AG04450 (cell line): ENCODE data around the gene DNAH8. TPM values are rescaled to one million over a fixed set of nuclear protein-coding genes. Genes with fewer than 3 reads are reported as not detected.

Source experiments
- CTCF ChIA-PET: fragments of 300-600, 350-600 bp; formaldehyde crosslinking; extraction: SDS; loops from one replicate; lab custom pipeline; 2022; ENCODE audit warnings: antibody characterized with exemption, inconsistent platforms; lab: Charles Lee
- POLR2A ChIA-PET: fragments of 350-600 bp; formaldehyde crosslinking; extraction: SDS; loops from one replicate; lab custom pipeline; 2021; ENCODE audit warnings: antibody characterized with exemption, inconsistent platforms; lab: Yijun Ruan, JAX
- DNase-seq: peaks from one replicate; pipeline ENCODE4 v3.0.0-alpha.2; 2011; ENCODE audit warnings: low read depth, low spot score
- H3K27ac ChIP-seq: one replicate; pipeline ENCODE4 v1.5.1; 2012; ENCODE audit warnings: low read depth, low read length, control low read depth
- H3K27me3 ChIP-seq: one replicate; pipeline ENCODE4 v1.6.0; 2012; ENCODE audit warnings: low read length; ENCODE audit not compliant: control insufficient read depth, insufficient read depth
- H3K4me3 ChIP-seq: 2 replicates; pipeline ENCODE4 v1.5.1; 2011; ENCODE audit warnings: mild to moderate bottlenecking, low read depth, low read length, control low read depth
- H3K9me3 ChIP-seq: 2 replicates; pipeline ENCODE4 v1.5.1; 2012; ENCODE audit warnings: low read length; ENCODE audit not compliant: control insufficient read depth, insufficient read depth
- polyA plus RNA-seq: library from polyadenylated mRNA; depleted of rRNA; stranded (reverse); fragments of >200 nt; gene quantifications from 2 replicates; pipeline ENCODE4 v1.2.3, GENCODE V29; 2011
- TF ChIP-seq, protein P1 (sequence below): IDR thresholded peaks from 2 replicates; pipeline ENCODE4 v1.5.1; 2011; ENCODE audit warnings: low read depth, low read length, control low read depth, inconsistent platforms

The DNAH8 gene
- polyA plus RNA-seq, 1 experiment, result not detected

- Histone ChIP-seq H3K27ac (no peak overlapping the region), H3K27me3 (peaks cover 11% of the 10 kb centered on the region), H3K9me3 (no peaks in the 10 kb centered on the region), H3K4me3 (no peak overlapping the region)
- POLR2A ChIA-PET, result no interaction called here
- DNase-seq, result no peak
- CTCF ChIA-PET, result no interaction called here
- TF ChIP-seq, protein P1, sequence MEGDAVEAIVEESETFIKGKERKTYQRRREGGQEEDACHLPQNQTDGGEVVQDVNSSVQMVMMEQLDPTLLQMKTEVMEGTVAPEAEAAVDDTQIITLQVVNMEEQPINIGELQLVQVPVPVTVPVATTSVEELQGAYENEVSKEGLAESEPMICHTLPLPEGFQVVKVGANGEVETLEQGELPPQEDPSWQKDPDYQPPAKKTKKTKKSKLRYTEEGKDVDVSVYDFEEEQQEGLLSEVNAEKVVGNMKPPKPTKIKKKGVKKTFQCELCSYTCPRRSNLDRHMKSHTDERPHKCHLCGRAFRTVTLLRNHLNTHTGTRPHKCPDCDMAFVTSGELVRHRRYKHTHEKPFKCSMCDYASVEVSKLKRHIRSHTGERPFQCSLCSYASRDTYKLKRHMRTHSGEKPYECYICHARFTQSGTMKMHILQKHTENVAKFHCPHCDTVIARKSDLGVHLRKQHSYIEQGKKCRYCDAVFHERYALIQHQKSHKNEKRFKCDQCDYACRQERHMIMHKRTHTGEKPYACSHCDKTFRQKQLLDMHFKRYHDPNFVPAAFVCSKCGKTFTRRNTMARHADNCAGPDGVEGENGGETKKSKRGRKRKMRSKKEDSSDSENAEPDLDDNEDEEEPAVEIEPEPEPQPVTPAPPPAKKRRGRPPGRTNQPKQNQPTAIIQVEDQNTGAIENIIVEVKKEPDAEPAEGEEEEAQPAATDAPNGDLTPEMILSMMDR, result no peak
These were observed 328.7 kb downstream of the DNAH8 start for GRCh38 chr6:39043776-39044175.

GRCh38 chr6:39044181-39044580 is 329.1 kb downstream of the DNAH8 start:
- no peak overlapping the region for H3K4me3 ChIP-seq
- TF ChIP-seq, protein P1, result no peak
- peaks cover 15% of the 10 kb centered on the region for H3K27me3 ChIP-seq
- ChIA-PET CTCF (no interaction called here), POLR2A (no interaction called here)
- no peak overlapping the region for H3K27ac ChIP-seq
- no peak for DNase-seq
- no peaks in the 10 kb centered on the region for H3K9me3 ChIP-seq

- POLR2A ChIA-PET, result no interaction called here
- CTCF ChIA-PET, result no interaction called here
- no peak overlapping the region for H3K27ac ChIP-seq
- no peaks in the 10 kb centered on the region for H3K9me3 ChIP-seq
- TF ChIP-seq, protein P1, result no peak
- H3K27me3 ChIP-seq, result peaks cover 25% of the 10 kb centered on the region
- no peak overlapping the region for H3K4me3 ChIP-seq
- DNase-seq, result no peak
These were observed 332.6 kb downstream of the DNAH8 start for GRCh38 chr6:39047434-39048327.

GRCh38 chr6:39048481-39049399 is 333.6 kb downstream of the DNAH8 start, which contains the start of gene GLP1R:
Gene GLP1R (plus strand): TSS chr6:39048781. CDS start chr6:39048841, 60 bp downstream.
- Histone ChIP-seq H3K27ac (no peak within 1 kb of the TSS), H3K27me3 (peaks cover 25% of the 10 kb centered on the region), H3K4me3 (no peak within 1 kb of the TSS), H3K9me3 (no peaks in the 10 kb centered on the region)
- CTCF ChIA-PET, result no interaction called here
- POLR2A ChIA-PET, result no interaction called here
- TF ChIP-seq, protein P1, result no peak
- DNase-seq, result no peak
